Stimulated activated memory B cell treated with anti-CD40 and anti-IgM and Interleukin-4, amounts not matched to agents 10 μg/mL and 1 μg/mL and 100 μg/mL, for 72 hours (primary cell): ENCODE measurements around the gene WNT5A.
"Not testable (repeated sequence)": the region's sequence is repeated elsewhere in the genome, so short reads cannot be mapped to it uniquely, and the experiment has no call there.

Source experiments
- ATAC-seq: fragments of 150-1000 bp; cut with Tn5 transposase; 2 replicates; pipeline ENCODE4 v1.10.0; 2021
- H3K27ac Mint-ChIP-seq: one replicate; pipeline ENCODE4 v1.8.0; 2022; ENCODE audit warnings: mild to moderate bottlenecking, mixed read lengths
- H3K27me3 Mint-ChIP-seq: one replicate; pipeline ENCODE4 v1.8.0; 2022; ENCODE audit warnings: mixed read lengths
- H3K36me3 Mint-ChIP-seq: one replicate; pipeline ENCODE4 v1.8.0; 2022; ENCODE audit warnings: mixed read lengths
- H3K4me1 Mint-ChIP-seq: one replicate; pipeline ENCODE4 v1.8.0; 2022; ENCODE audit warnings: mixed read lengths
- H3K4me3 Mint-ChIP-seq: one replicate; pipeline ENCODE4 v1.8.0; 2022; ENCODE audit warnings: mild to moderate bottlenecking, moderate library complexity, mixed read lengths
- H3K9me3 Mint-ChIP-seq: one replicate; pipeline ENCODE4 v1.8.0; 2022; ENCODE audit warnings: mixed read lengths

The WNT5A gene

GRCh38 chr3:55515550-55516246, 28.6 kb upstream of the WNT5A start:
- Mint-ChIP-seq H3K27ac (no peak overlapping the region), H3K36me3 (no peaks in the 10 kb centered on the region), H3K27me3 (no peaks in the 10 kb centered on the region), H3K4me1 (no peaks in the 10 kb centered on the region), H3K4me3 (no peak overlapping the region), H3K9me3 (no peaks in the 10 kb centered on the region)
- ATAC-seq, result no peak

GRCh38 chr3:55514962-55515361, 27.9 kb upstream of the WNT5A start:
- ATAC-seq, result no peak
- no peak overlapping the region for H3K4me3 Mint-ChIP-seq
- no peaks in the 10 kb centered on the region for H3K36me3 Mint-ChIP-seq
- no peaks in the 10 kb centered on the region for H3K9me3 Mint-ChIP-seq
- H3K27ac Mint-ChIP-seq, result no peak overlapping the region
- H3K4me1 Mint-ChIP-seq, result no peaks in the 10 kb centered on the region
- no peaks in the 10 kb centered on the region for H3K27me3 Mint-ChIP-seq

- Mint-ChIP-seq H3K27me3 (peaks cover 5% of the 10 kb centered on the region), H3K36me3 (no peaks in the 10 kb centered on the region), H3K4me1 (no peaks in the 10 kb centered on the region), H3K9me3 (no peaks in the 10 kb centered on the region), H3K4me3 (no peak overlapping the region), H3K27ac (no peak overlapping the region)
- ATAC-seq, result no peak
Measured at GRCh38 chr3:55512571-55513343, 25.7 kb upstream of the WNT5A start.

- H3K4me1 Mint-ChIP-seq, result no peaks in the 10 kb centered on the region
- H3K4me3 Mint-ChIP-seq, result no peak overlapping the region
- H3K36me3 Mint-ChIP-seq, result no peaks in the 10 kb centered on the region
- no peaks in the 10 kb centered on the region for H3K9me3 Mint-ChIP-seq
- peaks cover 11% of the 10 kb centered on the region for H3K27me3 Mint-ChIP-seq
- H3K27ac Mint-ChIP-seq, result no peak overlapping the region
- ATAC-seq, result peak; percentile 27
Measured at GRCh38 chr3:55511895-55512570, 24.9 kb upstream of the WNT5A start.

- no peak overlapping the region for H3K27ac Mint-ChIP-seq
- H3K4me3 Mint-ChIP-seq, result no peak overlapping the region
- no peaks in the 10 kb centered on the region for H3K4me1 Mint-ChIP-seq
- no peaks in the 10 kb centered on the region for H3K36me3 Mint-ChIP-seq
- ATAC-seq, result no peak
- H3K27me3 Mint-ChIP-seq, result peaks cover 11% of the 10 kb centered on the region
- H3K9me3 Mint-ChIP-seq, result peaks cover 2% of the 10 kb centered on the region
Measured at GRCh38 chr3:55508335-55508734, 21.2 kb upstream of the WNT5A start.

- no peaks in the 10 kb centered on the region for H3K36me3 Mint-ChIP-seq
- H3K4me3 Mint-ChIP-seq, result no peak overlapping the region
- peaks cover 11% of the 10 kb centered on the region for H3K27me3 Mint-ChIP-seq
- peaks cover 2% of the 10 kb centered on the region for H3K9me3 Mint-ChIP-seq
- ATAC-seq, result no peak
- H3K4me1 Mint-ChIP-seq, result no peaks in the 10 kb centered on the region
- H3K27ac Mint-ChIP-seq, result no peak overlapping the region
Measured at GRCh38 chr3:55507808-55508207, 20.7 kb upstream of the WNT5A start.

GRCh38 chr3:55505776-55506175, 18.7 kb upstream of the WNT5A start:
- ATAC-seq, result no peak
- H3K27ac Mint-ChIP-seq, result no peak overlapping the region
- H3K9me3 Mint-ChIP-seq, result peaks cover 2% of the 10 kb centered on the region
- peaks cover 11% of the 10 kb centered on the region for H3K27me3 Mint-ChIP-seq
- no peaks in the 10 kb centered on the region for H3K36me3 Mint-ChIP-seq
- no peak overlapping the region for H3K4me3 Mint-ChIP-seq
- H3K4me1 Mint-ChIP-seq, result no peaks in the 10 kb centered on the region

- H3K36me3 Mint-ChIP-seq, H3K9me3 Mint-ChIP-seq, ATAC-seq, H3K4me3 Mint-ChIP-seq, H3K4me1 Mint-ChIP-seq, H3K27ac Mint-ChIP-seq: not testable (repeated sequence)
- peaks cover 11% of the 10 kb centered on the region for H3K27me3 Mint-ChIP-seq
Measured at GRCh38 chr3:55505102-55505501, 18.0 kb upstream of the WNT5A start.

- Mint-ChIP-seq H3K4me3 (no peak overlapping the region), H3K27ac (no peak overlapping the region)
- ATAC-seq, result no peak
Measured at GRCh38 chr3:55501905-55502304, 14.8 kb upstream of the WNT5A start.

GRCh38 chr3:55500555-55501330, 13.6 kb upstream of the WNT5A start:
- Mint-ChIP-seq H3K36me3 (no peaks in the 10 kb centered on the region), H3K4me3 (no peak overlapping the region), H3K27me3 (no peaks in the 10 kb centered on the region), H3K4me1 (no peaks in the 10 kb centered on the region), H3K27ac (no peak overlapping the region), H3K9me3 (peaks cover 2% of the 10 kb centered on the region)
- ATAC-seq, result no peak

More at GRCh38 chr3:55501905-55502304, 14.8 kb upstream of the WNT5A start:
- peaks cover 2% of the 10 kb centered on the region for H3K9me3 Mint-ChIP-seq
- H3K36me3 Mint-ChIP-seq, result no peaks in the 10 kb centered on the region
- no peaks in the 10 kb centered on the region for H3K4me1 Mint-ChIP-seq
- no peaks in the 10 kb centered on the region for H3K27me3 Mint-ChIP-seq

GRCh38 chr3:55498520-55498919, 11.4 kb upstream of the WNT5A start:
- H3K27me3 Mint-ChIP-seq, result no peaks in the 10 kb centered on the region
- ATAC-seq, result no peak
- H3K36me3 Mint-ChIP-seq, result no peaks in the 10 kb centered on the region
- H3K4me3 Mint-ChIP-seq, result no peak overlapping the region
- H3K9me3 Mint-ChIP-seq, result no peaks in the 10 kb centered on the region
- H3K27ac Mint-ChIP-seq, result no peak overlapping the region
- no peaks in the 10 kb centered on the region for H3K4me1 Mint-ChIP-seq

GRCh38 chr3:55497250-55497649, 10.1 kb upstream of the WNT5A start:
- H3K36me3 Mint-ChIP-seq, result no peaks in the 10 kb centered on the region
- H3K4me1 Mint-ChIP-seq, result no peaks in the 10 kb centered on the region
- no peak overlapping the region for H3K4me3 Mint-ChIP-seq
- no peak for ATAC-seq
- no peak overlapping the region for H3K27ac Mint-ChIP-seq
- H3K27me3 Mint-ChIP-seq, result no peaks in the 10 kb centered on the region
- no peaks in the 10 kb centered on the region for H3K9me3 Mint-ChIP-seq

GRCh38 chr3:55494976-55495375, 7.9 kb upstream of the WNT5A start:
- Mint-ChIP-seq H3K27ac (no peak overlapping the region), H3K36me3 (no peaks in the 10 kb centered on the region), H3K27me3 (peaks cover 7% of the 10 kb centered on the region), H3K9me3 (no peaks in the 10 kb centered on the region), H3K4me1 (no peaks in the 10 kb centered on the region), H3K4me3 (no peak overlapping the region)
- ATAC-seq, result no peak

- Mint-ChIP-seq H3K36me3 (no peaks in the 10 kb centered on the region), H3K4me3 (no peak overlapping the region), H3K4me1 (peaks cover 13% of the 10 kb centered on the region), H3K27me3 (peaks cover 27% of the 10 kb centered on the region), H3K9me3 (no peaks in the 10 kb centered on the region), H3K27ac (no peak overlapping the region)
- ATAC-seq, result no peak
Measured at GRCh38 chr3:55492976-55493375, 5.9 kb upstream of the WNT5A start.

- Mint-ChIP-seq H3K4me3 (no peak overlapping the region), H3K9me3 (no peaks in the 10 kb centered on the region), H3K4me1 (peaks cover 26% of the 10 kb centered on the region), H3K27me3 (peaks cover 43% of the 10 kb centered on the region), H3K36me3 (no peaks in the 10 kb centered on the region), H3K27ac (no peak overlapping the region)
- ATAC-seq, result no peak
Measured at GRCh38 chr3:55491296-55491816, 4.2 kb upstream of the WNT5A start.
